ENCODE measurements around the gene ATP2B2.
"Not testable (repeated sequence)": the region's sequence is repeated elsewhere in the genome, so short reads cannot be mapped to it uniquely, and the experiment has no call there.

ATP2B2 gene

GRCh38 chr3:10505050-10505790 lies at the start of gene ATP2B2:
TSS of gene ATP2B2 (minus strand) at chr3:10505586. CDS start at chr3:10449543, 56,043 bp downstream.
- DNase-seq (ENCODE audit: low spot score): peak; percentile 97

DNA sequence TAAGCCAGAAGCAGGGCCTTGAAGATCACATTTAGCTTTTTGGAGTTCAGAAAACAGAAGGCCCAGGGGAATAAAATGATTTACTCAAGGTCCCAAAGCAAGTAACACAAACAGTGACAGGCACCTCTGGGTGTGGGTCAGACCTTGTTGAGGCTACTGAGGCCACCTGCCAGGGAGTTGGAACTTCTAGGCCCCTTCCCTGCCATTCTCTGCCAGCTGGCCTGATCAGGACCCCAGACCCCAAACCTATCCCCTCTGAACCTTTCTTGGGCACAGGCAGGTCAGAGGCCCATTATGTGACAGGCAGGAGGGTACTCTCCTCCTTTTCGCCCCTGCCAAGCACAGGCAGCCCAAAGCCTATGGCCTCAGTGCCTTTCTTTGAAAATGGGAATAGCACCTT lies 49.4 kb upstream of the ATP2B2 start:
- no peak for DNase-seq (ENCODE audit: low spot score)

GRCh38 chr3:10554236-10554611 lies 48.8 kb upstream of the ATP2B2 start:
- DNase-seq (ENCODE audit: low spot score): no peak

GRCh38 chr3:10553591-10554235 lies 48.3 kb upstream of the ATP2B2 start:
- DNase-seq (ENCODE audit: low spot score): peak; percentile 64

DNA sequence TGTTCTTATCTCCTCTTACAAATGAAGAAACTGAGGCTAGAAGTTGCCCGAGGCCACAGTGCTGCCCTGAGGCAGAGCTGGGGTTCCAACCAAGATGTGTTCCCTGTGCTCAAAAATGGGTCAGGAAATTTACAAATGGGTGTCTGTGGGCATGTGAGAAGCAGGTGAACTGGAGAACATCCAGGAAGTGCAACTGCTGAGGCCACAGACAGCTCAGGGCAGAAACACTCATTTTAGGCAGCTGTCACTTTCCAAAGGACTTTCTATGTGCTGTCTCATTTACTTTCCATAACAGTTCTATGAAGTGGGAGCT lies 47.2 kb upstream of the ATP2B2 start:
- DNase-seq (ENCODE audit: low spot score): no peak

DNA sequence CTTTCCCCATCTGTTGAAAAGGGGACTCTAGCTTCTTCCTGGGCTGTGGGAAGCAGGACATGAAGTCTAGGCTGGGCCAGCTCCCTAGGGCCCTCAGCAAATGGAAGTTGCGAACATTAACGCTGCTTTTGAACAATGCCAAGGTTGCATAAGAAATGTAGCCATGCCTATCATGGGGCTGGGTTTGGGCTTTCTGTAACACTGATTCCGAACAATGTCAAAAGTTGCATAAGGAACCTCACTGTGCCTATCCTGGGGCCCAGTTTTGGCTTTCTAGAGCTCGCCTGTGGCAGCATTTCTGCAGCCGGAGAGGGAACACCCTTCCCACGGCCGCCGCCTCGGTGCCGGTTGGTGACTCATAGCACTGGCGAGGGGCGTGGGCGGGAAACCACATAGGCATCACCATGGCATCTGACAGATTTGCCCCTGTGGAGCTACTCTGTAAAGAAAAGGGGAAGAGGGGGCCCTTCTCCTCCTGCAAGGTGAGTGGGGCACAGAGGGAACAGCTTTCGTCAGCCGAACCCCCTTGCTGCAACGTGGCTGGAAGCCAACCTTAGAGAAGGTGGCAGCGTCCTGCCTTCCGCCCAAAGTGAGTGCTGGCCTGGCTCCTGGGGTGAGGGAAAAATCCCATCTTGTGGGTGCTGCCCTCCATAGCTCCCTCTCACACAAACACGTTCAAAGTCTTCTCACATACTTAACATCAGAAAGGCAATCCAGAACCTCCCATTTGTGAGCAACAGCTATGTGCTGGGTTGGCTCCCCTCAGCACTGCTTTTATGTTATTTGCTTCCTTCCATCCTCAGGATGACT lies 46.6 kb upstream of the ATP2B2 start:
- no peak for DNase-seq (ENCODE audit: low spot score)

DNA sequence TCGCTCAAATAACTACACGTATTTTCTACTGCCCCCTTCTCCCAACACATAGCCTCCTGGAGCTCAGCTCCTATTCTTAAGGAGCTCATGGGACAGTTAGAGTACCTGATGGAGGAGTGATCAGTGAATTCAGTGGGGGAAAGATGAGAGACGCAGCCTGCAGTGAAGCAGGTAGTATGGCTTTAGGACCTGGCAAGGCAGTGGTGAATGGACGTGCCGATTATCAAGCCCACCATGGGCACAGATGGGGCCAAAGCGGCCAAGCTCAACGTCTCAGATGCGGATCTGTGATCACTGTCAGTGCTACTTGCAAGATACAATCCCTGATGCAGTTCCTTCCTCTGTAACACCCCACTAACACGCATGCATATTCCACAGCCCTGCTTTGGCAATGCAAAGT lies 45.8 kb upstream of the ATP2B2 start:
- no peak for DNase-seq (ENCODE audit: low spot score)

- no peak for DNase-seq (ENCODE audit: low spot score)
Observed at GRCh38 chr3:10550705-10551104, 45.3 kb upstream of the ATP2B2 start.

- no peak for DNase-seq (ENCODE audit: low spot score)
Observed at GRCh38 chr3:10549617-10550230, 44.3 kb upstream of the ATP2B2 start.

GRCh38 chr3:10548992-10549391 lies 43.6 kb upstream of the ATP2B2 start:
- DNase-seq (ENCODE audit: low spot score): no peak

- DNase-seq (ENCODE audit: low spot score): no peak
Observed at GRCh38 chr3:10547841-10548783, 42.7 kb upstream of the ATP2B2 start.

DNA sequence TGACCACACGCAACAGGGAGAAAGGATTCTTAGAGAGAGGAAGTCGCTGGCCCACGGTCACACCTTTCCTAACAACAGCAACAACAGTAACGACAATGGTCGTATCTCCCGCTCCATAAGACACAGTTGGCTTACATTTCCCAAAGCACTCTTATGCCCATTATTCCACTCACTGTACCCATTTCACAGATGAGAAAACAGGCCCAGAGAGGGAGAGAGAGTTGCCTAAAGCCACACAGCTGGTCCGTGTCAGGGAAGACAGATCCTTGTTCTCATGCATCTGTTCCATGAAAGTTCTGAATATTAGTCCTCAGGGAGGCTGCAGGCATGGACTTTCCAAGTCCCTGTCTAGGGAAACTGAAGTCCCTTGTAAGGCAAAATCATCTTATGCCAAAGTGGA lies 42.0 kb upstream of the ATP2B2 start:
- no peak for DNase-seq (ENCODE audit: low spot score)

GRCh38 chr3:10546820-10547263 lies 41.5 kb upstream of the ATP2B2 start:
- no peak for DNase-seq (ENCODE audit: low spot score)

- DNase-seq (ENCODE audit: low spot score): no peak
Observed at GRCh38 chr3:10546181-10546624, 40.8 kb upstream of the ATP2B2 start.

DNA sequence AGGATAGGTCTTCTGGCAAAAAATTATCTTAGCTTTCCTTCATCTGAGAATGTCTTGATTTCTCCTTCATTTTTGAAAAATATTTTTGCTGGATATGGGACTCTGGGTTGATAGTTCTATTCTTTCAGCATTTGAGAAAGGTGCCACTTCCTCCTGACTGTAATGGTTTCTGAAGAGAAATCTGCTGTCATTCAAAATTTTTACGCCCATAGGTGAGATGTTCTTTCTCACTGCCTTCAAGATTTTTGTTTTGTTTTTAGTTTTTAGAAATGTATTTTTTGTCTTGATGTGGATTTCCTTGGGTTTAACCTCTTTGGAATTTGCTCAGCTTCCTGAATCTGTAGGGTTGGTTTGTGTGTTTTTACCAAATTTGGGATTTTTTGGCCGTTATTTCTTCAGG lies 37.1 kb upstream of the ATP2B2 start:
- no peak for DNase-seq (ENCODE audit: low spot score)

- DNase-seq (ENCODE audit: low spot score): not testable (repeated sequence)
Observed at GRCh38 chr3:10540347-10540746, 35.0 kb upstream of the ATP2B2 start.

DNA sequence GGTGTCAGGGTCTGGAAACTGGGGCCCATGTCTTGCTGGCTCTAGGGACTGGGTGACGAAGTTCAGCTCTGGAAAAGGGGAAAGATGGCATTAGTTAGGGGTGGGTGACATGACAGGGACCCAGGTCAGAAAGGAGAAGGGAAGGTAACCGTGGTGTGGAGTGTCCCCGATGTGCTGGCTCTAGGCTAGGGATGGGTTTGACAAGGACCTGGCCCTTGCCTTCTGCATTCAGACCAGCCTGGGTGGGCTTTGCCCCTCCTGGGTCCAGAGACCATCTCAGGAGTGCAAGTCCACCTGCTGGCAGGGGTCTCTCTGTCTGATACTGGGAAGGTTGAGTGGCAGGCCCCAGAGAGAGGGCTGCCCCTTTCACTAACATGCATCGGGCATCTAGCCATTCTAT lies 28.7 kb upstream of the ATP2B2 start:
- no peak for DNase-seq (ENCODE audit: low spot score)

GRCh38 chr3:10533737-10534023 lies 28.3 kb upstream of the ATP2B2 start:
- no peak for DNase-seq (ENCODE audit: low spot score)

DNA sequence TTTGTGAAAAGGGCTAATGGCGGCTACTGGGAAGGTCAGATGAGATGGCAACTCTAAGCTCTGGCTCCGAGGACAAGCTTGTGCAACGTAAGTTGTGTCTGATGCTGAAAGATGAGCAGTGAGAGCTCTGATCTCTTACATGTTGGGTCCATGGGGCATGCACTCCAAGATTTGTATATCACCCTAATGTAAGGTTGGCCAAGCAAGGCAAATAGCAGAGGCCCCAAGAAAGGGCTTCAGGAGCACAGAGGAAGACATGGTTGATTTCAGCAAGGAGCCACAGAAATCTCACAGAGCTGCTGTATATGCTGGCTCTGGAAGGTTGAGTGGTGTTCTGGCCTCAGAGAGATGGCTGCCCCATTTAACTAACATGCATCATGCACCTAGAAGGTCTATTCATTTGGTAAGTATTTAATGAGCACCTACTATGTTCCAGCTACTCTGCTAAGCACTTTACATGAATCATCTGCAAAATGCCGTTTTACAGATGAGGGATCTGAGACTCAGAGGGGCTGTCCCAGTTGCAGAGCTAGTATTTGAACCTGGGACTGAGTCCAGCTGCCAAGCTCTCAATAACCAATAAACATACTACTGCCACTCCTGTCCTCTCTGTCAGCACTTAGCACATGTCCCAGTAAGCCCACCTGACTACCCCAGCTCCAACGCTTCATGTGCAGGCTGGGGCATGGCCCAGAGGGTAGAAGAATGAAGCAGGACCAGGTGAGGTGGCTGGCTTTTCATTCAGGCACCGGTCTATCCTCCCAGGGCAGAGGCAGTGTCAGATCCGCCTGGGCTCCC lies 27.8 kb upstream of the ATP2B2 start:
- DNase-seq (ENCODE audit: low spot score): no peak

- no peak for DNase-seq (ENCODE audit: low spot score)
Observed at GRCh38 chr3:10531031-10531430, 25.6 kb upstream of the ATP2B2 start.

DNA sequence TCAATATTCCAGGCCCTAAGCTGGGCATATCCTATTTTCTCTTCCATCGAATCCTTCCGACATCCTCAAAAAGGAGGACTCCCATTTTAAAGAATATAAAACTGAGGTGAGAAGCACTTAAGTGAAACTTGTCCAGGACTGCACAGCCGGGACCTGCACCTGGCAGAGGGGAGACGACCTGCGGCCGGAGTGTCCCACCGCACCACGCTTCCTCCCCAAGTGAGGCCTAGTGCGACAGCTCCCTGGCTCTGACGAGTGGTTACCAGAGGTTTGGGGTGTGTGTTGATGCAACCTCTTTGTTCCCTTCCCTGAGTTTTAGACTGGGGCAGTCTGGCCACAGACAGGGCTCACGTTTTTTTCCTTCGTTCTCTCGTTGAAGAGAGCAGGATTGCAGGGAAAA lies 24.9 kb upstream of the ATP2B2 start:
- no peak for DNase-seq (ENCODE audit: low spot score)

All from D341Med (cell line).